ENCODE results near the gene SH3RF1.

SH3RF1 gene

DNA sequence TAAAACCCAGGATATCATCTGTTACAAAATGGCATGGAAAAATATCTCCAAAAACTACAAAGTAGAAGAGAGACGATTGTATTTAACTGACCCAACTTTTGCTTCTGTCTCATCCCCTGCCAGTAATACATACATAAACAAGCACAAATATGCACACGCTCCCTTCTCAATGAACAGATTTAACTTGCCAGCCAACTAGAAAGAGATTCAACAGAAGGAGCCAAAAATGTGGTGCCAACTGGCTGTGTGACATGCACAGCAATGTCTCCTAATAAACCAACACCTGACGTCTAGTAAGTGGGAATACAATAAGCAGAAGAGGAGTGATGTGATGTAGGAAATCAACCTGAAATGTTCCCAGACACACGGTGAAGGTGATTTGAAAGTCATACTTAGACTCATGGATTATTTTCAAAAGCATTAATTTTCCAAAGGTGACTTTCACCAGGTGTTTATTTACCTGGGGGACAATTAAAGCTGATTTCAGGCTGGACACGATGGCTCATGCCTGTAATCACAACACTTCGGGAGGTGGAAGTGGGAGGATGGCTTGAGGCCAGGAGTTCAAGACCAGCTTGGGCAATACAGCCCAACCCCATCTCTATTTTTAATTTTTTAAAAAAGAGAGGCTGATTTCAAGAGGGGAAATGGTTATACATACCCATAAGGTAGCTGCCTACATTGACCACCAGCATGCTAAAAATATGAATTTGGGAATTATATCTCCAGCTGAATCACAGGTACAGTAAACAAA is 33.7 kb downstream of the SH3RF1 start:
- Histone ChIP-seq H3K4me3 (IDR thresholded peaks at IDR 0.05; ENCODE audit: insufficient read depth, low read depth, low read length) (no peak overlapping the region), H3K27me3 (ENCODE audit: insufficient read depth, low read depth) (no peaks in the 10 kb centered on the region), H3K9ac (no peak overlapping the region), H3K36me3 (ENCODE audit: insufficient read depth) (no peaks in the 10 kb centered on the region), H3K4me1 (ENCODE audit: low read depth, poor library complexity, severe bottlenecking) (no peaks in the 10 kb centered on the region), H3K79me2 (ENCODE audit: insufficient read depth, low read depth) (no peaks in the 10 kb centered on the region), H3K27ac (no peak overlapping the region), H4K20me1 (ENCODE audit: insufficient read depth) (no peaks in the 10 kb centered on the region), H3K4me2 (no peak overlapping the region), H2AFZ (ENCODE audit: low read depth) (no peak overlapping the region)
- TF ChIP-seq, protein P1, sequence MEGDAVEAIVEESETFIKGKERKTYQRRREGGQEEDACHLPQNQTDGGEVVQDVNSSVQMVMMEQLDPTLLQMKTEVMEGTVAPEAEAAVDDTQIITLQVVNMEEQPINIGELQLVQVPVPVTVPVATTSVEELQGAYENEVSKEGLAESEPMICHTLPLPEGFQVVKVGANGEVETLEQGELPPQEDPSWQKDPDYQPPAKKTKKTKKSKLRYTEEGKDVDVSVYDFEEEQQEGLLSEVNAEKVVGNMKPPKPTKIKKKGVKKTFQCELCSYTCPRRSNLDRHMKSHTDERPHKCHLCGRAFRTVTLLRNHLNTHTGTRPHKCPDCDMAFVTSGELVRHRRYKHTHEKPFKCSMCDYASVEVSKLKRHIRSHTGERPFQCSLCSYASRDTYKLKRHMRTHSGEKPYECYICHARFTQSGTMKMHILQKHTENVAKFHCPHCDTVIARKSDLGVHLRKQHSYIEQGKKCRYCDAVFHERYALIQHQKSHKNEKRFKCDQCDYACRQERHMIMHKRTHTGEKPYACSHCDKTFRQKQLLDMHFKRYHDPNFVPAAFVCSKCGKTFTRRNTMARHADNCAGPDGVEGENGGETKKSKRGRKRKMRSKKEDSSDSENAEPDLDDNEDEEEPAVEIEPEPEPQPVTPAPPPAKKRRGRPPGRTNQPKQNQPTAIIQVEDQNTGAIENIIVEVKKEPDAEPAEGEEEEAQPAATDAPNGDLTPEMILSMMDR (conservative IDR thresholded peaks at IDR 0.05; ENCODE audit: low read depth, low read length): no peak

DNA sequence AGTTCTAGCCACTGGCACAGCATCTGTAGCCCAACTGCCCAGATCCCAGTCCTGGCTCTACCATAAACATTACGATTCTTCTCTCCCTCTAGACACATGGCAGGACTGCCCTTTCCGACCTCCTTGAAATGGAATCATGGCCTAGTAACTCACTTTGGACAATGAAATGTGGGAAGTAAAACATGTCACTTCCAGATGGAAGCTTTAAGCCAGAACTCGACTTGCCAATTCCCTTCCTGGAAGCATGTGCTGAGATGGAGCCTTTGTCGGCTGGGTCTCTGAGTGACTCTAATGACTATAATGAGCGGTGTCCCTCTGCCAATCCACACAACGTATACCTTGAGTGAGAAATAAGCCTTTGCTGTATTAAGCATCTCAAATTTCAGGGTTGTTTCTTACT is 34.7 kb downstream of the SH3RF1 start:
- Histone ChIP-seq H3K36me3 (ENCODE audit: insufficient read depth) (no peaks in the 10 kb centered on the region), H2AFZ (ENCODE audit: low read depth) (no peak overlapping the region), H4K20me1 (ENCODE audit: insufficient read depth) (no peaks in the 10 kb centered on the region), H3K4me1 (ENCODE audit: low read depth, poor library complexity, severe bottlenecking) (no peaks in the 10 kb centered on the region), H3K79me2 (ENCODE audit: insufficient read depth, low read depth) (no peaks in the 10 kb centered on the region), H3K27ac (no peak overlapping the region), H3K4me2 (no peak overlapping the region), H3K4me3 (IDR thresholded peaks at IDR 0.05; ENCODE audit: insufficient read depth, low read depth, low read length) (no peak overlapping the region), H3K27me3 (ENCODE audit: insufficient read depth, low read depth) (no peaks in the 10 kb centered on the region), H3K9ac (no peak overlapping the region)
- TF ChIP-seq, protein P1 (conservative IDR thresholded peaks at IDR 0.05; ENCODE audit: low read depth, low read length): no peak

DNA sequence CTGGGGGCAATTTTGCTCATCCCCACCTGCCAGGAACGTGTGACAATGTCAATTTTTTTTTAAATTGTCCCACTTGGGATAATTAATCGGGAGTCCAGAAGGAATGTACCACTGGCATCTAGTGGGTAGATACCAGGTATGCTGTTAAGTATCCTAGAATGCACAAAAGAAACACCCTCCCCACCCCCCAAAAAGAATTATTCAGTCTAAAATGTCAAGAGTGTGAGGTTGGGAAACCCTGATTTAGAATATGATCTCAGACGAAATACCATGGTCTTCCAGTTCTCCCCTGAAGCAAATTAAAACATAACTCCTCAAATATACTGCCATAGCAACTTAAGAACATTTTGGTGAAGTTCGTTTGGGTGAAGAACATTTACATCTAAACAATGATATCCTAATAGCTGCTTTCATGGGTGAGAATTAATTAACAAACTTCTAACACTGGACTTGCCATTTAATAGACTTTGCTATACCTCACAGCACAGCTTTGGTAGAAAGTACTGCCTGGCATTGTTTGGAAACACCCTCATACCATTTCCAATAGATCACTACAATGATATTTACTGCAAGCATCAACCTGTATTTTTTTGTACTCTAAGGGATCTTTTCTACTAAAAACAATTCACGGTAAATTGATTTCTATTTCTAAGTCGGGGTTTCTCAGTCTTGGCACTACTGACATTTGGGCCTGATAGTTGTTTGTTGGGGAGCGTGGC is 36.5 kb downstream of the SH3RF1 start:
- no peaks in the 10 kb centered on the region for H3K27me3 ChIP-seq (ENCODE audit: insufficient read depth, low read depth)
- H2AFZ ChIP-seq (ENCODE audit: low read depth): no peak overlapping the region
- TF ChIP-seq, protein P1 (conservative IDR thresholded peaks at IDR 0.05; ENCODE audit: low read depth, low read length): no peak
- H4K20me1 ChIP-seq (ENCODE audit: insufficient read depth): no peaks in the 10 kb centered on the region
- no peaks in the 10 kb centered on the region for H3K36me3 ChIP-seq (ENCODE audit: insufficient read depth)
- no peak overlapping the region for H3K4me3 ChIP-seq (IDR thresholded peaks at IDR 0.05; ENCODE audit: insufficient read depth, low read depth, low read length)
- H3K4me1 ChIP-seq (ENCODE audit: low read depth, poor library complexity, severe bottlenecking): no peaks in the 10 kb centered on the region
- no peak overlapping the region for H3K4me2 ChIP-seq
- no peak overlapping the region for H3K27ac ChIP-seq
- no peak overlapping the region for H3K9ac ChIP-seq
- H3K79me2 ChIP-seq (ENCODE audit: insufficient read depth, low read depth): no peaks in the 10 kb centered on the region

DNA sequence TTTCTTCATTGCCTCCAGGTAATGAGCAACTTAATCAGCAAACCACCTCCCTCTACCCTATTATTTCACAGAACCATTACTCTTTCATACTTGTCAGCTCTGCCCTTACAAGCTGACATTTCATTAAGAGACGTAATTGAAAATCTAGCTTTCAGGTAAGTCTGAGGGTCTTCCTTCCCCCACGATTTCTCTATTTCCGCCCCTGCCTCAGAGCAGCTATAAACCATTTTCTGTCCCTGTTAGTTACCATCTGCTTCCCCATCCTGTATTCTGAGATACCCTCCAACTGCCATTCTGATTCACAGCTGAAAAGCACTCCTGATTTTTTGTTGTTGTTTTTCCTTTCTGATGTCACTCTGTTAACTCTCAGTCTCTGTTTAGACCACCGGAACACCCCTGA is 37.1 kb downstream of the SH3RF1 start:
- H3K79me2 ChIP-seq (ENCODE audit: insufficient read depth, low read depth): no peaks in the 10 kb centered on the region
- no peaks in the 10 kb centered on the region for H4K20me1 ChIP-seq (ENCODE audit: insufficient read depth)
- H3K4me3 ChIP-seq (IDR thresholded peaks at IDR 0.05; ENCODE audit: insufficient read depth, low read depth, low read length): no peak overlapping the region

More for the DNA sequence above, 37.1 kb downstream of the SH3RF1 start:
- Histone ChIP-seq H3K27me3 (ENCODE audit: insufficient read depth, low read depth) (no peaks in the 10 kb centered on the region), H3K36me3 (ENCODE audit: insufficient read depth) (no peaks in the 10 kb centered on the region), H3K4me1 (ENCODE audit: low read depth, poor library complexity, severe bottlenecking) (no peaks in the 10 kb centered on the region), H3K9ac (no peak overlapping the region), H3K27ac (no peak overlapping the region), H3K4me2 (no peak overlapping the region), H2AFZ (ENCODE audit: low read depth) (no peak overlapping the region)
- TF ChIP-seq, protein P1 (conservative IDR thresholded peaks at IDR 0.05; ENCODE audit: low read depth, low read length): no peak
